HepG2 (cell line): ENCODE data around the gene NECTIN2. TPM values are rescaled to one million over a fixed set of nuclear protein-coding genes. Genes with fewer than 3 reads are reported as not detected.
A peak's percentile ranks its signal among the peaks of the same experiment; 100 is the strongest.

Experiments used
- EP300 ChIP-seq, 3 experiments: sonication (generic) in 1 of 3; formaldehyde crosslinking in 1 of 3; IDR thresholded peaks; 2 replicates each; pipeline versions ENCODE4 v1.5.1 to v1.6.1; 2011 to 2020; ENCODE audit warnings: low read depth in 2 of 3, low read length in 2 of 3, borderline replicate concordance in 1 of 3, improper control_type of control experiment in 1 of 3, mild to moderate bottlenecking in 1 of 3, missing genetic modification reagents in 1 of 3, moderate library complexity in 1 of 3
- ESRRA ChIP-seq: sonication (generic); formaldehyde crosslinking; IDR thresholded peaks from 2 replicates; pipeline ENCODE4 v1.5.1; 2020; ENCODE audit warnings: mild to moderate bottlenecking, low read depth, missing genetic modification reagents
- ETV5 ChIP-seq: IDR thresholded peaks from 2 replicates; pipeline ENCODE4 v1.6.1; 2018; ENCODE audit warnings: missing biosample characterization, missing genetic modification reagents, inconsistent platforms, borderline replicate concordance
- FOXC1 ChIP-seq: sonication (generic); formaldehyde crosslinking; IDR thresholded peaks from 2 replicates; pipeline ENCODE4 v1.8.0; 2022; ENCODE audit warnings: mild to moderate bottlenecking, missing genetic modification reagents, borderline replicate concordance
- MYC ChIP-seq: sonication (generic); formaldehyde crosslinking; IDR thresholded peaks from 2 replicates; pipeline ENCODE4 v1.9.0; 2021; ENCODE audit warnings: missing genetic modification reagents, borderline replicate concordance
- PAXIP1 ChIP-seq: sonication (generic); formaldehyde crosslinking; conservative IDR thresholded peaks from 2 replicates; pipeline ENCODE4 v1.4.0; 2020; ENCODE audit warnings: mild to moderate bottlenecking, missing genetic modification reagents, moderate library complexity
- PCBP2 ChIP-seq: fragments of 200-400 bp; formaldehyde crosslinking; optimal IDR thresholded peaks from 2 replicates; pipeline ENCODE3; 2018; ENCODE audit warnings: low read length, low read depth; ENCODE audit not compliant: poor library complexity, severe bottlenecking
- SNAPC4 ChIP-seq: sonication (generic); formaldehyde crosslinking; IDR thresholded peaks from 2 replicates; pipeline ENCODE4 v1.4.0; 2020; ENCODE audit warnings: mild to moderate bottlenecking, missing genetic modification reagents
- YEATS2 ChIP-seq: sonication (generic); formaldehyde crosslinking; IDR thresholded peaks from 2 replicates; pipeline ENCODE4 v1.4.0; 2020; ENCODE audit warnings: missing genetic modification reagents, borderline replicate concordance
- ZGPAT ChIP-seq: IDR thresholded peaks from 2 replicates; pipeline ENCODE4 v1.6.1; 2016; ENCODE audit warnings: mild to moderate bottlenecking
- ZNF280B ChIP-seq: sonication (generic); formaldehyde crosslinking; IDR thresholded peaks from 2 replicates; pipeline ENCODE4 v1.5.0; 2020; ENCODE audit warnings: missing genetic modification reagents, mild to moderate bottlenecking, borderline replicate concordance
- ZNF576 ChIP-seq: sonication (generic); formaldehyde crosslinking; IDR thresholded peaks from 2 replicates; pipeline ENCODE4 v1.4.0; 2020; ENCODE audit warnings: mild to moderate bottlenecking, missing genetic modification reagents
- ZNF629 ChIP-seq: sonication (generic); formaldehyde crosslinking; conservative IDR thresholded peaks from 2 replicates; pipeline ENCODE4 v1.5.0; 2020; ENCODE audit warnings: missing genetic modification reagents
- ZNF678 ChIP-seq: sonication (generic); formaldehyde crosslinking; IDR thresholded peaks from 2 replicates; pipeline ENCODE4 v1.4.0; 2020; ENCODE audit warnings: mild to moderate bottlenecking, missing genetic modification reagents
- polyA plus RNA-seq, 8 experiments: library from polyadenylated mRNA; depleted of rRNA in 3 of 8; stranded (reverse) in 7 of 8; unstranded in 1 of 8; fragments of >200 nt; fragmentation: Illumina TruSeq in 4 of 8; extraction: Trizol in 4 of 8; gene quantifications; 2 replicates each; pipeline versions ENCODE4 v1.2.1 to v1.2.3, GENCODE V29; 2011 to 2016; ENCODE audit warnings: low read depth in 4 of 8, missing spikeins in 1 of 8, mixed read lengths in 1 of 8; ENCODE audit not compliant: insufficient read depth in 1 of 8
- total RNA-seq, 5 experiments: library from RNA; depleted of rRNA; stranded (reverse); fragments of >200 nt; fragmentation: Illumina TruSeq; extraction: Trizol; gene quantifications; 2 replicates each; pipeline ENCODE4 v1.2.3, GENCODE V29; 2016; ENCODE audit warnings: low read depth in 1 of 5

The NECTIN2 gene
- total and polyA plus RNA-seq, 2 of the 13 experiments (the other 11 are each of a cell fraction or from before 2014, with no cell fraction given), result 75.4 to 114 TPM

- TF ChIP-seq ZGPAT (CRISPR knock-in tag), result peak; percentile 45; the same call in 1 of the 2 replicates
- peak in 1 of 2 experiments; percentile 13; a peak in 1 of 4 replicates for TF ChIP-seq EP300 (IDR thresholded peaks at IDR 0.05; ENCODE audit: low read depth in 2 of 2, low read length in 2 of 2)
- TF ChIP-seq EP300 (CRISPR knock-in tag; IDR thresholded peaks at IDR 0.05; ENCODE audit: borderline replicate concordance), result no peak
- no peak for TF ChIP-seq ZNF576
- no peak for TF ChIP-seq ZNF629 (CRISPR knock-in tag)
- TF ChIP-seq ESRRA (CRISPR knock-in tag), result 0 out of 2 replicates have a peak, but pooled peaks have one; percentile 39
- TF ChIP-seq ZNF280B (CRISPR knock-in tag), result no peak
- no peak for TF ChIP-seq ZNF678 (CRISPR knock-in tag)
- TF ChIP-seq YEATS2 (CRISPR knock-in tag), result peak; percentile 29; the same call in 1 of the 2 replicates
- TF ChIP-seq SNAPC4, result no peak
- peak; percentile 11; the same call in 1 of the 2 replicates for TF ChIP-seq MYC (CRISPR knock-in tag)
- TF ChIP-seq PCBP2, result no peak
- TF ChIP-seq ETV5, result no peak; the same call in 1 of the 2 replicates
- TF ChIP-seq PAXIP1 (CRISPR knock-in tag), result peak; percentile 81
- TF ChIP-seq FOXC1 (CRISPR knock-in tag), result peak; percentile 51; the same call in 1 of the 2 replicates
Measured at GRCh38 chr19:44800461-44800860, 45.6 kb upstream of the NECTIN2 start (continued).
